ENCODE results near the gene NFILZ. TPM values are rescaled to one million over a fixed set of nuclear protein-coding genes. Genes with fewer than 3 reads are reported as not detected.
A peak's percentile ranks its signal among the peaks of the same experiment; 100 is the strongest.

NFILZ gene
- polyA plus RNA-seq, 3 donors from 2014 or later = not detected

GRCh38 chr19:8601796-8602195, 28.6 kb upstream of the NFILZ start:
- Mint-ChIP-seq H3K4me3 (no peak overlapping the region), H3K9me3 (peaks cover 0 to 2% (median 0%) of the 10 kb centered on the region in 6 donors), H3K27me3 (ENCODE audit: low read depth in 3 of 3) (peaks cover 0 to 5% (median 0%) of the 10 kb centered on the region in 3 donors), H3K4me1 (peaks cover 4 to 8% of the 10 kb centered on the region in 2 donors), H3K36me3 (peaks cover 13 to 50% (median 40%) of the 10 kb centered on the region in 3 donors), H3K27ac (peak overlapping the region in 1 of 6 donors; percentile 30)
- no peak for DNase-seq

- Mint-ChIP-seq H3K27ac (no peak overlapping the region), H3K27me3 (ENCODE audit: low read depth in 3 of 3) (peaks cover 12 to 14% (median 12%) of the 10 kb centered on the region in 3 donors), H3K9me3 (peaks cover 0 to 2% (median 0%) of the 10 kb centered on the region in 6 donors), H3K36me3 (peaks cover 6 to 46% (median 29%) of the 10 kb centered on the region in 3 donors), H3K4me1 (peaks cover 36 to 38% of the 10 kb centered on the region in 2 donors), H3K4me3 (no peak overlapping the region)
- no peak for DNase-seq
These were observed 24.9 kb upstream of the NFILZ start for GRCh38 chr19:8605514-8605913.

GRCh38 chr19:8607386-8607785, 23.0 kb upstream of the NFILZ start:
- Mint-ChIP-seq H3K4me3 (peak overlapping the region; percentile 14 to 49 (median 27)), H3K9me3 (peaks cover 0 to 2% (median 0%) of the 10 kb centered on the region in 6 donors), H3K27ac (peak overlapping the region; percentile 17 to 96 (median 85)), H3K4me1 (peaks cover 44 to 50% of the 10 kb centered on the region in 2 donors), H3K36me3 (peaks cover 0 to 38% (median 21%) of the 10 kb centered on the region in 3 donors), H3K27me3 (ENCODE audit: low read depth in 3 of 3) (peaks cover 15 to 22% (median 17%) of the 10 kb centered on the region in 3 donors)
- DNase-seq = no peak

GRCh38 chr19:8608941-8609278, 21.5 kb upstream of the NFILZ start:
- peaks cover 57 to 62% of the 10 kb centered on the region in 2 donors for H3K4me1 Mint-ChIP-seq

GRCh38 chr19:8609279-8610040, 21.0 kb upstream of the NFILZ start:
- H3K4me1 Mint-ChIP-seq = peaks cover 59 to 67% of the 10 kb centered on the region in 2 donors
- peaks cover 0 to 27% (median 14%) of the 10 kb centered on the region in 3 donors for H3K36me3 Mint-ChIP-seq
- peaks cover 0 to 2% (median 0%) of the 10 kb centered on the region in 6 donors for H3K9me3 Mint-ChIP-seq
- peaks cover 17 to 27% (median 22%) of the 10 kb centered on the region in 3 donors for H3K27me3 Mint-ChIP-seq (ENCODE audit: low read depth in 3 of 3)
- peak overlapping the region; percentile 95 to 99 (median 99) for H3K4me3 Mint-ChIP-seq
- H3K27ac Mint-ChIP-seq = peak overlapping the region; percentile 95 to 99 (median 96)
- peak; percentile 63 to 71 (median 65) for DNase-seq

More at GRCh38 chr19:8608941-8609278, 21.5 kb upstream of the NFILZ start:
- peaks cover 0 to 2% (median 0%) of the 10 kb centered on the region in 6 donors for H3K9me3 Mint-ChIP-seq
- peaks cover 17 to 27% (median 22%) of the 10 kb centered on the region in 3 donors for H3K27me3 Mint-ChIP-seq (ENCODE audit: low read depth in 3 of 3)
- peak overlapping the region; percentile 91 to 99 (median 98) for H3K4me3 Mint-ChIP-seq
- peaks cover 0 to 27% (median 15%) of the 10 kb centered on the region in 3 donors for H3K36me3 Mint-ChIP-seq
- peak in 1 of 3 donors; percentile 12 for DNase-seq
- H3K27ac Mint-ChIP-seq = peak overlapping the region; percentile 78 to 97 (median 93)

GRCh38 chr19:8610041-8610935, 20.1 kb upstream of the NFILZ start, which contains the start of gene ADAMTS10:
TSS of gene ADAMTS10 (minus strand) at chr19:8610715. CDS start at chr19:8605710, 5,005 bp downstream.
- DNase-seq = peak; percentile 74 to 77 (median 77)
- H3K9me3 Mint-ChIP-seq = peaks cover 0 to 2% (median 0%) of the 10 kb centered on the region in 6 donors
- H3K4me3 Mint-ChIP-seq = peak within 1 kb of the TSS; percentile 95 to 99 (median 99)
- H3K27me3 Mint-ChIP-seq (ENCODE audit: low read depth in 3 of 3) = peaks cover 17 to 27% (median 22%) of the 10 kb centered on the region in 3 donors
- H3K27ac Mint-ChIP-seq = peak within 1 kb of the TSS; percentile 95 to 99 (median 96)
- peaks cover 67 to 76% of the 10 kb centered on the region in 2 donors for H3K4me1 Mint-ChIP-seq
- peaks cover 0 to 19% (median 9%) of the 10 kb centered on the region in 3 donors for H3K36me3 Mint-ChIP-seq

- Mint-ChIP-seq H3K4me3 (peak overlapping the region in 1 of 5 donors; percentile 51), H3K27me3 (ENCODE audit: low read depth in 3 of 3) (peaks cover 20 to 29% (median 24%) of the 10 kb centered on the region in 3 donors), H3K27ac (peak overlapping the region in 1 of 6 donors; percentile 71), H3K36me3 (peaks cover 0 to 17% (median 9%) of the 10 kb centered on the region in 3 donors), H3K9me3 (no peaks in the 10 kb centered on the region), H3K4me1 (peaks cover 73 to 82% of the 10 kb centered on the region in 2 donors)
- DNase-seq = no peak
These were observed 19.5 kb upstream of the NFILZ start for GRCh38 chr19:8610936-8611300.

GRCh38 chr19:8611391-8611876, 19.0 kb upstream of the NFILZ start:
- Mint-ChIP-seq H3K4me1 (peaks cover 74 to 83% of the 10 kb centered on the region in 2 donors), H3K9me3 (no peaks in the 10 kb centered on the region), H3K36me3 (peaks cover 0 to 17% (median 7%) of the 10 kb centered on the region in 3 donors), H3K27ac (peak overlapping the region; percentile 30 to 98 (median 89)), H3K27me3 (ENCODE audit: low read depth in 3 of 3) (peaks cover 22 to 29% (median 24%) of the 10 kb centered on the region in 3 donors), H3K4me3 (peak overlapping the region; percentile 60 to 82 (median 77))
- DNase-seq = peak; percentile 30 to 40 (median 33)

GRCh38 chr19:8611877-8612806, 18.3 kb upstream of the NFILZ start:
- peak in 2 of 3 donors; percentile 9 to 14 for DNase-seq
- peaks cover 67 to 76% of the 10 kb centered on the region in 2 donors for H3K4me1 Mint-ChIP-seq
- H3K4me3 Mint-ChIP-seq = peak overlapping the region; percentile 78 to 89 (median 80)
- peaks cover 0 to 11% (median under 1%) of the 10 kb centered on the region in 3 donors for H3K36me3 Mint-ChIP-seq
- no peaks in the 10 kb centered on the region for H3K9me3 Mint-ChIP-seq
- H3K27me3 Mint-ChIP-seq (ENCODE audit: low read depth in 3 of 3) = peaks cover 22 to 29% (median 24%) of the 10 kb centered on the region in 3 donors
- H3K27ac Mint-ChIP-seq = peak overlapping the region; percentile 81 to 98 (median 96)

- H3K36me3 Mint-ChIP-seq = peaks cover 0 to 11% (median 0%) of the 10 kb centered on the region in 3 donors
- DNase-seq = peak; percentile 58 to 71 (median 67)
- H3K9me3 Mint-ChIP-seq = no peaks in the 10 kb centered on the region
- H3K27me3 Mint-ChIP-seq (ENCODE audit: low read depth in 3 of 3) = peaks cover 22 to 29% (median 24%) of the 10 kb centered on the region in 3 donors
- peak overlapping the region; percentile 78 to 89 (median 80) for H3K4me3 Mint-ChIP-seq
- peaks cover 64 to 70% of the 10 kb centered on the region in 2 donors for H3K4me1 Mint-ChIP-seq
- H3K27ac Mint-ChIP-seq = peak overlapping the region; percentile 81 to 98 (median 96)
These were observed 17.6 kb upstream of the NFILZ start for GRCh38 chr19:8612807-8613171.

- Mint-ChIP-seq H3K27me3 (ENCODE audit: low read depth in 3 of 3) (peaks cover 17 to 25% (median 22%) of the 10 kb centered on the region in 3 donors), H3K36me3 (peaks cover 0 to 7% (median 0%) of the 10 kb centered on the region in 3 donors), H3K27ac (peak overlapping the region in 5 of 6 donors; percentile 51 to 91 (median 91)), H3K9me3 (no peaks in the 10 kb centered on the region), H3K4me1 (peaks cover 51 to 55% of the 10 kb centered on the region in 2 donors), H3K4me3 (no peak overlapping the region)
- DNase-seq = no peak
These were observed 16.0 kb upstream of the NFILZ start for GRCh38 chr19:8614455-8614854.

- no peak for DNase-seq
These were observed 15.4 kb upstream of the NFILZ start for GRCh38 chr19:8615024-8615423.

More at GRCh38 chr19:8615024-8615423, 15.4 kb upstream of the NFILZ start:
- peaks cover 46 to 49% of the 10 kb centered on the region in 2 donors for H3K4me1 Mint-ChIP-seq
- peak overlapping the region; percentile 51 to 91 (median 86) for H3K27ac Mint-ChIP-seq
- H3K9me3 Mint-ChIP-seq = no peaks in the 10 kb centered on the region
- H3K36me3 Mint-ChIP-seq = peaks cover 0 to 3% (median 0%) of the 10 kb centered on the region in 3 donors
- peak overlapping the region in 4 of 5 donors; percentile 0 to 60 (median 20) for H3K4me3 Mint-ChIP-seq
- peaks cover 14 to 21% (median 16%) of the 10 kb centered on the region in 3 donors for H3K27me3 Mint-ChIP-seq (ENCODE audit: low read depth in 3 of 3)

Data from immature natural killer cell (primary cell).